Body of pancreas (tissue), 4 donors: ENCODE results near the gene LNX1. TPM values are rescaled to one million over a fixed set of nuclear protein-coding genes. Genes with fewer than 3 reads are reported as not detected.

Experiments
- ATAC-seq: fragments of 150-250 bp; one replicate; pipeline ENCODE4 v1.9.1; 2016
- DNase-seq, 4 donors: peaks; one replicate each; pipeline ENCODE4 v3.0.0-alpha.2; 2019
- H3K27ac ChIP-seq, 4 donors: fragments of 200-600 bp; sonication (generic); 1 replicate in 3 of 4; 2 replicates in 1 of 4; pipeline versions ENCODE4 v1.5.1 to v1.6.1; 2016 to 2019; ENCODE audit warnings: mild to moderate bottlenecking in 1 of 4, mixed read lengths in 1 of 4, moderate library complexity in 1 of 4
- H3K27me3 ChIP-seq, 2 donors: fragments of 200-600 bp; sonication (generic); one replicate each; pipeline ENCODE4 v1.6.0; 2016; ENCODE audit warnings: mild to moderate bottlenecking in 1 of 2
- H3K36me3 ChIP-seq, 2 donors: fragments of 200-600 bp; sonication (generic); replicated peaks in 1 of 2; 2 replicates each; pipeline ENCODE4 v1.5.1; 2016; ENCODE audit warnings: low read depth in 2 of 2; ENCODE audit not compliant: insufficient read depth in 1 of 2
- H3K4me1 ChIP-seq: fragments of 200-600 bp; sonication (generic); one replicate; pipeline ENCODE4 v1.6.0; 2016
- H3K4me3 ChIP-seq, 2 donors: fragments of 200-600 bp; sonication (generic); 1 replicate in 1 of 2; 2 replicates in 1 of 2; pipeline ENCODE4 v1.5.1; 2016 to 2019
- H3K9me3 ChIP-seq, 3 donors: fragments of 200-600 bp; sonication (generic); 1 replicate in 2 of 3; 2 replicates in 1 of 3; pipeline ENCODE4 v1.5.1; 2016
- CTCF ChIP-seq, 7 experiments: fragments of 450-650 bp in 4 of 7; fragments of 200-600 bp in 3 of 7; sonication (generic) in 3 of 7; IDR thresholded peaks; one replicate each; pipeline ENCODE4 v1.5.1; 2016 to 2019; ENCODE audit warnings: antibody characterized with exemption in 7 of 7
- POLR2A ChIP-seq, 3 donors: fragments of 450-650 bp; IDR thresholded peaks; one replicate each; pipeline ENCODE4 v1.6.1; 2016; ENCODE audit warnings: antibody characterized with exemption in 3 of 3, mild to moderate bottlenecking in 2 of 3
- WGBS, 2 donors: methylation state at CpG; one replicate each; pipeline ENCODE4 v1.1.5; 2017; 5-methylcytosine and 5-hydroxymethylcytosine counted together
- intact Hi-C: fragments of 100-400 bp; cut with DNase I; formaldehyde crosslinking; loops from one replicate; pipeline ENCODE4 v1.15.1; 2023
- total RNA-seq, 2 donors: library from RNA; depleted of rRNA; stranded (reverse); fragments of >200 nt; gene quantifications; one replicate each; pipeline ENCODE4 v1.1.0, GENCODE V29; 2016

The LNX1 gene
- total RNA-seq, 2 donors from 2014 or later = 15.2 to 17.1 TPM

- no peak overlapping the region for H3K4me3 ChIP-seq
- peaks cover 67% of the 10 kb centered on the region for H3K4me1 ChIP-seq
- peak overlapping the region in 3 of 4 donors; percentile 11 to 54 (median 30) for H3K27ac ChIP-seq
- no peak for TF ChIP-seq CTCF (IDR thresholded peaks at IDR 0.05)
- TF ChIP-seq POLR2A (IDR thresholded peaks at IDR 0.05) = no peak
- WGBS, 2 donors = 15 to 25% methylated on average over 2 of the region's 2 CpGs
- intact Hi-C loops = no loop called here
- H3K36me3 ChIP-seq = no peaks in the 10 kb centered on the region
- H3K27me3 ChIP-seq = no peaks in the 10 kb centered on the region
- no peaks in the 10 kb centered on the region for H3K9me3 ChIP-seq
- ATAC-seq (no peak), DNase-seq (no peak)
These were observed 4.2 kb downstream of the LNX1 start for GRCh38 chr4:53587135-53587534.

GRCh38 chr4:53586121-53586816 is 5.0 kb downstream of the LNX1 start:
- Histone ChIP-seq H3K4me1 (peaks cover 70% of the 10 kb centered on the region), H3K27ac (peak overlapping the region in 1 of 4 donors; percentile 30), H3K27me3 (no peaks in the 10 kb centered on the region), H3K4me3 (no peak overlapping the region), H3K9me3 (no peaks in the 10 kb centered on the region), H3K36me3 (no peaks in the 10 kb centered on the region)
- intact Hi-C loops = no loop called here
- DNase-seq (no peak), ATAC-seq (no peak)
- 76 to 77% methylated on average over 6 of the region's 6 CpGs for WGBS, 2 donors
- no peak for TF ChIP-seq CTCF (IDR thresholded peaks at IDR 0.05)
- no peak for TF ChIP-seq POLR2A (IDR thresholded peaks at IDR 0.05)

DNA sequence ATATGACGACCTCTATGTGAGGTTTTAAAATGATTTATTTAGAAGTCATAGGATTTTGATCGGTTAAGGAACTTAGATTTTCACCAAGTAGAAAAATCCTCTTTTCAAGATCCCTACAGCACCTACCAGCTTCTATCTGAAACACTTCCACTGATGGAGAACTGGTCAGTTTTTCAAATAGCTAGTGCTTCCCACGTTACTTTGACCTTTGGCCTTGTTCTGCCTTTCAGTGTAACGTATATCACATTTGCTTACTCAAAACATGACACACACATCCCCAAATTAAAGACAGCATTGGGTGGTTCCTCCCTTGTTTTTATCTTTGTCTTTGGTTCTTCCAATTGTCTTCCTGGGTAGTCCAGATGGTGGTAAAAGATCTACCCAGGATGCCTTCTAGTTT is 6.6 kb downstream of the LNX1 start:
- no peak overlapping the region for H3K4me3 ChIP-seq
- WGBS, 2 donors = 70 to 84% methylated on average over 4 of the region's 4 CpGs
- H3K36me3 ChIP-seq = no peaks in the 10 kb centered on the region
- H3K27ac ChIP-seq = no peak overlapping the region
- no peak for ATAC-seq
- DNase-seq = no peak
- peaks cover 66% of the 10 kb centered on the region for H3K4me1 ChIP-seq
- H3K27me3 ChIP-seq = no peaks in the 10 kb centered on the region
- intact Hi-C loops = no loop called here
- TF ChIP-seq POLR2A (IDR thresholded peaks at IDR 0.05) (no peak), CTCF (IDR thresholded peaks at IDR 0.05) (no peak)
- H3K9me3 ChIP-seq = no peaks in the 10 kb centered on the region

GRCh38 chr4:53583513-53583912 is 7.8 kb downstream of the LNX1 start:
- no peak for DNase-seq
- intact Hi-C loops = no loop called here
- TF ChIP-seq POLR2A (IDR thresholded peaks at IDR 0.05) (no peak), CTCF (IDR thresholded peaks at IDR 0.05) (no peak)
- Histone ChIP-seq H3K36me3 (no peaks in the 10 kb centered on the region), H3K4me3 (no peak overlapping the region), H3K9me3 (no peaks in the 10 kb centered on the region), H3K27ac (no peak overlapping the region), H3K27me3 (no peaks in the 10 kb centered on the region), H3K4me1 (peaks cover 54% of the 10 kb centered on the region)
- WGBS, 2 donors = 91 to 92% methylated on average over 3 of the region's 3 CpGs
- ATAC-seq = no peak

DNA sequence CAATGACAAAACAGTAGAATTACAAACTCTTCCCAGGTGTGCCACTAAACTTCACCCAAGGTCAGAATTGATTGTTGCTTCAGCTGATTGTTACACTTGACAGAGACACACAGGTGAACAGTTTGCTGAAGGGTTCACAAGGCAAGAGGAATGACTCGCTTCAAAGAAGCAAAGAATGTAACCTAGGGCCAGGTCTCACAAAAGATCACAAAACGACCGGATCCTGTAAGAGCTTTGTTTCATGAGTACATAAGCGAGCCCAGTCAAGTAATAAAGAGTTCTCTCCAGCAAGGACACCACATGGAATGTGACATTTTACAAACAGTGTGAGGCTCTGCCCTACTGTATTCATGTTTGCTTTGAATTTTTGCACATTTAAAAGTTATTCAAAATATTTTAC is 9.1 kb downstream of the LNX1 start:
- H3K27ac ChIP-seq = peak overlapping the region in 2 of 4 donors; percentile 36 to 52
- TF ChIP-seq CTCF (IDR thresholded peaks at IDR 0.05) (no peak), POLR2A (IDR thresholded peaks at IDR 0.05) (no peak)
- H3K36me3 ChIP-seq = no peaks in the 10 kb centered on the region
- no peaks in the 10 kb centered on the region for H3K9me3 ChIP-seq
- 17 to 25% methylated on average over 4 of the region's 4 CpGs for WGBS, 2 donors
- ATAC-seq (peak; percentile 49), DNase-seq (peak in 1 of 4 donors; percentile 17)
- intact Hi-C loops = no loop called here
- peaks cover 47% of the 10 kb centered on the region for H3K4me1 ChIP-seq
- no peaks in the 10 kb centered on the region for H3K27me3 ChIP-seq
- no peak overlapping the region for H3K4me3 ChIP-seq
